ENCODE data around the gene ITFG1.
"Not testable (repeated sequence)": the region's sequence is repeated elsewhere in the genome, so short reads cannot be mapped to it uniquely, and the experiment has no call there.

The ITFG1 gene

GRCh38 chr16:47230296-47230695, 230.6 kb downstream of the ITFG1 start:
- no peak for DNase-seq

GRCh38 chr16:47229053-47230050, 231.5 kb downstream of the ITFG1 start:
- DNase-seq, result no peak

GRCh38 chr16:47228241-47228640, 232.6 kb downstream of the ITFG1 start:
- DNase-seq, result no peak

DNA sequence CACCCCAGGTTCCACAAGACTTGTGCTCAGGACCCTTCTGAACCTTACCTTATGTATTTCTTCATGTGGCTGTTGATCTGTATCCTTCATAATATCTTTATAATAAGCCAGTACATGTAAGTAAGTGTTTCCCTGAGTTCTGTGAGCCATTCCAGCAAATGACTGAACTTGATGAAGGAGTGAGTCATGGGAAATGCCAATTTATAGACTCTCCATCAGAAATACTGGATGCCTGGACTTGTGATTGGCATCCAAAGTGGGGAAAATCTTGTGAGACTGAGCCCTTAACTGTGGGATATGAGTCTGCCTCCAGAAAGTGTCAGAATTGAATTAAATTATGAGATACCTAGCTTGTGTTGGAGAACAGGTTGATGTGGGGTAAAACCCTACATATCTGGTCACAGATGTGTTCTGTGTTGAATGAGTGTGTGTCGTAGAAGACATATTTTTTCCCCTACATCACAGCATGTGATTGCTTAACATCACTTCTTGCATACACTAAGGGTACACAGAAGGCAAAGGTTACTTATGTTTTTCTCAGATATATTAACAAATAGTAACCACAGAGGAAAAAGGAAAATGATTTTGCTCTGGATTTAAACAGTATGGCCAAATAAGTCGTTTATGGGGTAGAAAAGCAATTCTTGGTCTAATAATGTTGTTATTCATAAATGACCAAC, 247.0 kb downstream of the ITFG1 start:
- DNase-seq, result no peak

DNA sequence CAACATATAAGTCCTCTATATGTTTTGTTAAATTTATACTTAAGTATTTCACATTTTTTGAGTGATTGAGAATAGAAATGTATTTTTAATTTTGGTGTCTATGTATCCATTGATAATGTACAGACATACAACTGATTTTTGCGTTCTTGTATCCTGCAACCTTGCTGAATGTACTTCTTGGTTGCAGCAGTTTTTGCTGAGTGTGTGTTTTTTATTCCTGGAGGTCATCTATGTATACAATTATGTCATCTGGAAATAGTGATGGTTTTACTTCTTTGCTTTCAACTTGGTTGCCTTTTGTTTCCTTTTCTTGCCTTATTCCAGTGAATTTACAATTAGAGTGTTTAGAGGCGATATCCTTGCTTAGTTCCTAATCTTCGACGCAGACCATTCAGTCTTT, 249.6 kb downstream of the ITFG1 start:
- DNase-seq, result no peak

- DNase-seq, result no peak
These were observed 255.9 kb downstream of the ITFG1 start for GRCh38 chr16:47204736-47205504.

DNA sequence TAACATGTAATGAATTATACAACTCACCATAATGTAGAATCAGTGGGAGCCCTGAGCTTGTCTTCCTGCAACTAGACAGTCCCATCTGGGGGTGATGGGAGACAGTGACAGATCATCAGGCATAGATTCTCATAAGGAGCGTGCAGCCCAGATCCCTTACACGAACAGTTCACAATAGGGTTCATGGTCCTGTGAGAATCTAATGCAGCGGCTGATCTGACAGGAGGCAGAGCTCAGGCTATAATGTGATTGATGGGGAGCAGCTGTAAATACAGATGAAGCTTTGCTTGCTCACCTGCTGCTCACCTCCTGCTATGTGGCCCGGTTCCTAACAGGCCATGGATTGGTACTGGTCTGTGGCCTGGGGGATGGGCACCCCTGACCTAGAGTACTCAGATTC, 257.4 kb downstream of the ITFG1 start:
- DNase-seq, result not testable (repeated sequence)

GRCh38 chr16:47198180-47198575, 262.7 kb downstream of the ITFG1 start:
- no peak for DNase-seq

DNA sequence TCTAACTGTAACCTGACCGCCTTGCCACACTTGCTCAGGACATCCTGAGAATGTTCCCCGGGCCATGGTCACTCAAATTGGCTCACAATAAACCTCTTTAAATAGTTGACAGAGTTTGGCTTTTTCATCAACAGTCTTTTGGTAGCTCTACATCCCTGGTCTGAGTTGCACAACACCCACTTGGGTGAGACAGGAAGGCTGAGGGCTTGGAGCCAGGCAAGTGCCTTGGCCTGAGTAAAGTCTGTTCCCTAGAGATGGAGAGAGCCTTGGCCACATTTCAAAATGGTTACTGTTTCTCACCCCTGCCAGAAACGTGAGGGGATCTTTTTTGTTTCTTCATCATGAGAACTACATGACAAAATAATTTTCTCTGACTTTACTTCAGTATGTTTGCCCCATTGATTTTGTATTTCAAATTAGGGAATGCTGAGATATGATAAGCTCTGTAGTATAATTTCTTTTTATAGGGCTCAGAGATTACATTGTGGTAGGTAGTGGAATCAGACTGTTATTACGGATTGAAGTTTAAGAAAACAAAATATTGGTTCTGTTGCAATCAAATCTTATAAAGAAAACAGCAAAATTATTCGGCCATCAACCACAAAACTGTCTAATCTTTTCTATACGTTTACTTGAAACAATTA, 263.2 kb downstream of the ITFG1 start:
- no peak for DNase-seq

GRCh38 chr16:47196457-47196856, 264.4 kb downstream of the ITFG1 start:
- DNase-seq, result no peak

DNA sequence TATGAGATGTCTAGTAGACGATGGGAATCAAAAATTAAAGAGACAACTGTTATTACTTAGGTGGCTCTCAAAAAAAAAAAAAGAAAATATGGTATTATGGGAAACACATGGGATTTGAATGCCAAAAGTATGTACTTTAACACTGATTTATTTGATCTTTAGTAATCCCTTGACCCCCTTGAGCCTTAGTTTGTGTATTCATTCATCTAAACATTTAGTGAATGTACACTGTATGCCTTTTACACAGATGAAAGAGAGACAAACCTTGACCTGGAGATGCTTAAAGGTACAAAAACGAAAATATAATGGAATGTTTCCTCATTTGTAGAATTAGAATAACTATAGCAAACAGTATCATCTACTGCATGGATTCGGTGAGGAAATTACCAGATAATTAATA, 278.5 kb downstream of the ITFG1 start:
- no peak for DNase-seq

DNA sequence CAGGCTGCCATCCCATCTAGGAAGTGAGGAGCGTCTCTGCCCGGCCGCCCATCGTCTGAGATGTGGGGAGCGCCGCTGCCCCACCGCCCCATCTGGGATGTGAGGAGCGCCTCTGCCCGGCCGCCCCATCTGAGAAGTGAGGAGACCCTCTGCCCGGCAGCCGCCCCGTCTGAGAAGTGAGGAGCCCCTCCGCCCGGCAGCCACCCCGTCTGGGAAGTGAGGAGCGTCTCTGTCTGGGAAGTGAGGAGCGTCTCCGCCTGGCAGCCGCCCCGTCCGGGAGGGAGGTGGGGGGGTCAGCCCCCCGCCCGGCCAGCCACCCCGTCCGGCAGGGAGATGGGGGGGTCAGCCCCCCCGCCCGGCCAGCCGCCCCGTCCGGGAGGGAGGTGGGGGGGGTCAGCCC, 279.8 kb downstream of the ITFG1 start:
- not testable (repeated sequence) for DNase-seq

GRCh38 chr16:47180073-47180472, 280.8 kb downstream of the ITFG1 start:
- no peak for DNase-seq

DNA sequence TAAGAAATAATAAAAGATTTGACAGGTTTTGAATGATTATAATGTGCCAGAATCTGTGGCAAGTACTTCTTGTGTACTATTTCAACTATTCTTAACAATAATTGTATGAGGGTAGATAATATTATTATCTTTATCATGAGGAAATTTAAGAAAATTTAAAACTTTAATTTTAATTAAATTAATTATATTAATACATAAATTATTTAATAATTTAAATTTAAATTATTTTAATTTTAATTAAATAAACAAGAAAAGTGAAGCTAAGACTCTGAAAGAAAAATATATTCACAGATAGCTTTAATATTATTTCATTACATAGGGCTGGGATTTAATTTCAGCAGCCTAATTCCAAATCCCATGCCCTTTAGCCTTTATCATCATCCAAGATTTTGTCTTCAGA, 285.7 kb downstream of the ITFG1 start:
- no peak for DNase-seq

DNA sequence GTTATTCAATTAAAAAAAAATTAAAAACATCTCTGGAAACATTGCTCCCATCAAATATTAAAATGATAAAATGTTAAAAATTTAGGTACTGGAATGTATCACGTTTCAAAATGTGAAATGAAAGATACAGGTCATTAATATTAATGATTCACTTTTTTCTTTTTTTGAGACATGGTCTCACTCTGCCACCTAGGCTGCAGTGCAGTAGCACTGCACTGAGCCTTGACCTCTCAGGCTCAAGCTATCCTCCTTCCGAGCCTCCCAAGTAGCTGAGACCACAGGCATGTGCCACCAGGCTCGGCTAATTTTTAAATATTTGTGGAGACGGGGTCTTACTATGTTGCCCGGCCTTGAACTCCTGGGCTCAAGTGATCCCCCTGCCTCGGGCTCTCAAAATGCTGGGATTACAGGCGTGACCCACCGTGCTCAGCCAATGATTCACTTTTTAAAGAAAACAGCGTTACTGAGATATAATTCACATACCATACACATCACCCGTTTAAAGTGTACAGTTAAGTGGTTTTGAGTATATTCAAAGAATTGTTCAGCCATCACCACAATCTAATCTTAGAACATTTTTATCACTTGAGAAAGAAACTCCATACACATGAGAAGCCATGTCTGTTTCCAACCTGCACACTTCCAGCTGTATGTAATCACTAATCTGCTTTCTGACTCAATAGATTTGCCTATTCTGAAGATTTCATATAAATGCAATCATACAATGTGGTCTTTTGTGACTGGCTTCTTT, 298.0 kb downstream of the ITFG1 start:
- DNase-seq, result no peak

- no peak for DNase-seq
These were observed 299.4 kb downstream of the ITFG1 start for GRCh38 chr16:47161464-47161863.

GRCh38 chr16:47160422-47160821, 300.4 kb downstream of the ITFG1 start:
- DNase-seq, result no peak

- DNase-seq, result no peak
These were observed 301.9 kb downstream of the ITFG1 start for GRCh38 chr16:47158992-47159391.

GRCh38 chr16:47156680-47157215, 304.1 kb downstream of the ITFG1 start:
- DNase-seq, result no peak

DNA sequence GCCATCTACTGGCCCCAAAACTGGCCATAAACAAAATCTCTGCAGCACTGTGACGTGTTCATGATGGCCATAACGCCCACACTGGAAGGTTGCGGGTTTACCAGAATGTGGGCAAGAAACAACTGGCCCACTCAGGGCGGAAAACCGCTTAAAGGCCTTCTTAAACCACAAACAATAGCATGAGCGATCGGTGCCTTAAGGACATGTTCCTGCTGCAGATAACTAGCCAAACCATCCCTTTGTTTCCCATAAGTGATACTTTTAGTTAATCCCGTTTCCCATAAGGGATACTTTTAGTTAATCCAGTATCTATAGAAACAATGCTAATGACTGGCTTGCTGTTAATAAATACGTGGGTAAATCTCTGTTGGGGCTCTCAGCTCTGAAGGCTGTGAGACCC, 308.4 kb downstream of the ITFG1 start:
- DNase-seq, result not testable (repeated sequence)

- DNase-seq, result no peak
These were observed 310.8 kb downstream of the ITFG1 start for GRCh38 chr16:47150067-47150466.

GRCh38 chr16:47144559-47144877, 316.3 kb downstream of the ITFG1 start:
- DNase-seq, result no peak

Measured in CD4-positive, alpha-beta T cell treated with Interferon alpha-2 for 1 hour (primary cell).